Osteocyte (in vitro differentiated cells): ENCODE results near the gene ASXL3. TPM values are rescaled to one million over a fixed set of nuclear protein-coding genes. Genes with fewer than 3 reads are reported as not detected.

Experiments used
- DNase-seq: peaks from one replicate; pipeline ENCODE4 v3.0.0; 2021; ENCODE audit warnings: mixed read lengths; ENCODE audit not compliant: unreplicated experiment; ENCODE audit errors: extremely low spot score
- H3K27ac Mint-ChIP-seq: one replicate; pipeline ENCODE4 v1.8.0; 2021; ENCODE audit warnings: mild to moderate bottlenecking, mixed read lengths; ENCODE audit not compliant: unreplicated experiment
- H3K27me3 Mint-ChIP-seq: one replicate; pipeline ENCODE4 v1.8.0; 2021; ENCODE audit warnings: mixed read lengths; ENCODE audit not compliant: unreplicated experiment
- H3K36me3 Mint-ChIP-seq: one replicate; pipeline ENCODE4 v1.8.0; 2021; ENCODE audit warnings: mixed read lengths; ENCODE audit not compliant: unreplicated experiment
- H3K4me1 Mint-ChIP-seq: one replicate; pipeline ENCODE4 v1.8.0; 2021; ENCODE audit warnings: mixed read lengths; ENCODE audit not compliant: unreplicated experiment
- H3K4me3 Mint-ChIP-seq: one replicate; pipeline ENCODE4 v1.8.0; 2021; ENCODE audit warnings: mild to moderate bottlenecking, moderate library complexity, mixed read lengths; ENCODE audit not compliant: unreplicated experiment
- H3K9me3 Mint-ChIP-seq: one replicate; pipeline ENCODE4 v1.8.0; 2021; ENCODE audit warnings: mixed read lengths; ENCODE audit not compliant: unreplicated experiment
- total RNA-seq: library from RNA; stranded (reverse); gene quantifications from 2 replicates; pipeline ENCODE4 v1.2.1, GENCODE V29; 2021
- TF ChIP-seq, protein P1 (sequence below): fragments of 200-600 bp; sonication (generic); IDR thresholded peaks from 2 replicates; pipeline ENCODE4 v1.5.0; 2021; ENCODE audit warnings: antibody characterized with exemption, mild to moderate bottlenecking, moderate library complexity

Gene ASXL3
- total RNA-seq, 1 donor from 2014 or later = 7.2 TPM

DNA sequence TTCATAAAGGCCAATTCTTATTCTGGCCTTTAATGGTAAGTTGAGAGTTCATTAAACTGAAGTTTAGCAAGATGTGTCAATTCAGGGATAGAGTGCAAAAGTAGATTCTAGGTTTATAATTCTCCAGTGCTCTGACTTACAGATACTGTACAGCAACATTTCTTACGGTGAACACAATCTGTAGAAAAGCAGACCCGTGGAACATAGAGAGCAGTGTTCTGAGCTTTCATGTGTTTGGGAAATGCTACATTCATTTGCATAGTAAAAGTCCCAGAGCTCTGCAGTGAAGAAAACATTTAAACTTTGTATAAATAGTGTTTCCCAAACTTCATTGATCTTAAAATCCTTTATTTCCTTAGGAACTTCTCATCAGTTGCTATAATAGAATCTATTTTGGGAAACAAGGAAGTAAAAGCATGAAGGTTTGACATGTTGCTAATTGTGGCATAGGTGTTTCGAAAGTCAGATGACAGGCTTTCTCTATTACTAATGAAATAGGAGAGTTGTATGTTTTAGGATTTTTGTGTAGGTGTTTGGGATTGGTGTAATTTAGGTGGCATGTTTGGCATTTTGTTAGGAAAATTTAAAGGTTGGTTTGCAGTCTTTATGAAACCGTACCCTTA, 138.2 kb downstream of the ASXL3 start:
- TF ChIP-seq, protein P1, sequence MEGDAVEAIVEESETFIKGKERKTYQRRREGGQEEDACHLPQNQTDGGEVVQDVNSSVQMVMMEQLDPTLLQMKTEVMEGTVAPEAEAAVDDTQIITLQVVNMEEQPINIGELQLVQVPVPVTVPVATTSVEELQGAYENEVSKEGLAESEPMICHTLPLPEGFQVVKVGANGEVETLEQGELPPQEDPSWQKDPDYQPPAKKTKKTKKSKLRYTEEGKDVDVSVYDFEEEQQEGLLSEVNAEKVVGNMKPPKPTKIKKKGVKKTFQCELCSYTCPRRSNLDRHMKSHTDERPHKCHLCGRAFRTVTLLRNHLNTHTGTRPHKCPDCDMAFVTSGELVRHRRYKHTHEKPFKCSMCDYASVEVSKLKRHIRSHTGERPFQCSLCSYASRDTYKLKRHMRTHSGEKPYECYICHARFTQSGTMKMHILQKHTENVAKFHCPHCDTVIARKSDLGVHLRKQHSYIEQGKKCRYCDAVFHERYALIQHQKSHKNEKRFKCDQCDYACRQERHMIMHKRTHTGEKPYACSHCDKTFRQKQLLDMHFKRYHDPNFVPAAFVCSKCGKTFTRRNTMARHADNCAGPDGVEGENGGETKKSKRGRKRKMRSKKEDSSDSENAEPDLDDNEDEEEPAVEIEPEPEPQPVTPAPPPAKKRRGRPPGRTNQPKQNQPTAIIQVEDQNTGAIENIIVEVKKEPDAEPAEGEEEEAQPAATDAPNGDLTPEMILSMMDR = no peak
- H3K4me3 Mint-ChIP-seq = no peak overlapping the region
- peaks cover 14% of the 10 kb centered on the region for H3K36me3 Mint-ChIP-seq
- no peak for DNase-seq
- peaks cover 23% of the 10 kb centered on the region for H3K4me1 Mint-ChIP-seq
- no peaks in the 10 kb centered on the region for H3K27me3 Mint-ChIP-seq
- no peak overlapping the region for H3K27ac Mint-ChIP-seq
- H3K9me3 Mint-ChIP-seq = no peaks in the 10 kb centered on the region

GRCh38 chr18:33717339-33717738, 139.3 kb downstream of the ASXL3 start:
- peaks cover 21% of the 10 kb centered on the region for H3K4me1 Mint-ChIP-seq
- no peaks in the 10 kb centered on the region for H3K27me3 Mint-ChIP-seq
- no peak overlapping the region for H3K4me3 Mint-ChIP-seq
- H3K36me3 Mint-ChIP-seq = peaks cover 14% of the 10 kb centered on the region
- TF ChIP-seq, protein P1 = no peak
- H3K27ac Mint-ChIP-seq = no peak overlapping the region
- H3K9me3 Mint-ChIP-seq = no peaks in the 10 kb centered on the region
- DNase-seq = no peak

DNA sequence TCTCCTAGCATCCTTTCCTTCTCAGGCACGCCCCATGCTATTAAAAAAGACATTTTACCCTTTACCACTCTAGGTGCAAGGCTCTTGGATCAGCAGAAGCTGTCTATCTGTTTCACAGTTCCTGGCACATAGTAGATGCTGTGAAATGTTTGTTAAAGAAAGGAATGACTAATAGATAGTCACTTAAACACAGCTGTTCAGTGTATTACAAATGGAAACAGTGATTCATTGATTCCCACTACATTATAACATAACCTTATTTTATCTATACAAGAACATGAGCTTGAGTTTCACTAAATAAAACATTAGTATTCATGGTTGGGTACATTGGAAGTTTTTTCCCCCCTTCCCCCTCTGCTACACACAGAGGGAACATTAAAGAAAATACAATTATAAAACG, 142.1 kb downstream of the ASXL3 start:
- Mint-ChIP-seq H3K27ac (peak overlapping the region; percentile 54), H3K4me3 (no peak overlapping the region), H3K27me3 (no peaks in the 10 kb centered on the region), H3K9me3 (peaks cover 5% of the 10 kb centered on the region), H3K4me1 (peaks cover 21% of the 10 kb centered on the region), H3K36me3 (peaks cover 2% of the 10 kb centered on the region)
- no peak for DNase-seq
- TF ChIP-seq, protein P1 = no peak

DNA sequence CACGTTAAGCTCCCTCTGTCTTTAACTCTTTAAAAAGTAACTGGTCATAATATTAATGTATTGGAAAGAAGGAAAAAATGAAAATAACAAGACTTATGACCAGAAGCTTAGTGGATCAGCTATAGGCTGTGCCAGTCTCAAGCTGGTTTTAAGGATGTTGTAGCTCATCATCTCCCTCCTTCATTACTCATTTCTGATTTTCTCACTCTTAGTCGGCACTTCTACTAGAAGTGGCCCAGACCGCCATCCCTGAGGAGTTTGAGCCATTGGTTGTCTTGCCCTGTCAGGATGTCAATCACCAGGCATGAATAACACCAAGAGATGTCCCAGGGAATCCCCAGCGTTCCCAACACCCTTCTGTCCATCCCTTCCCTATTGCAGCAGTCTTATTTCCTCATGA, 151.5 kb downstream of the ASXL3 start:
- H3K27me3 Mint-ChIP-seq = no peaks in the 10 kb centered on the region

DNA sequence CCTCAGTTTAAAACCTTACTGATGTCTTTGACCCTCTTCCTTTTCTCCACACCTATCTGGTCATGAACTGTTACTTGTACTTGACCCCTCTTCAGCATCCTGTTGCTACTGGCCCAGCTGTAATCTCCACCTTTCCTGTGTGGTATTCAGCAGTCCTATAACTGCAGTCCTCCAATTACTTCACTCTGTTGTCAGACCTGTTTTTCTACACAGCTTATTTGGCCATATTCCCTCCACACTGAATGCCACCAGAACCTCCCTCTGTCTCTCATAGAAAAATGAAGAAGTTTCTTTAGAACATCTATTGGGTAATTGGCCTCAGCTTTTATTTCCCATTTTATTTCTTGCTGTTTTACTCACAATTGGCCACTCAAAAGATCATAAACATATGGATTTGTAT, 155.4 kb downstream of the ASXL3 start:
- TF ChIP-seq, protein P1 = no peak
- Mint-ChIP-seq H3K9me3 (no peaks in the 10 kb centered on the region), H3K36me3 (peaks cover 9% of the 10 kb centered on the region), H3K4me1 (no peaks in the 10 kb centered on the region), H3K27me3 (no peaks in the 10 kb centered on the region), H3K27ac (no peak overlapping the region), H3K4me3 (no peak overlapping the region)
- no peak for DNase-seq

More for the DNA sequence above, 151.5 kb downstream of the ASXL3 start:
- H3K36me3 Mint-ChIP-seq = peaks cover 6% of the 10 kb centered on the region
- TF ChIP-seq, protein P1 = no peak
- H3K27ac Mint-ChIP-seq = no peak overlapping the region
- no peak for DNase-seq
- no peaks in the 10 kb centered on the region for H3K9me3 Mint-ChIP-seq
- H3K4me1 Mint-ChIP-seq = no peaks in the 10 kb centered on the region
- no peak overlapping the region for H3K4me3 Mint-ChIP-seq
